Measurements from ENCODE around the gene LHFPL2.

GRCh38 chr5:78693339-78693738 lies 44.8 kb upstream of the LHFPL2 start:
- TF ChIP-seq CTCF (IDR thresholded peaks at IDR 0.05 in 8 of 11, conservative IDR thresholded peaks at IDR 0.05 in 3 of 11): no peak
- TF ChIP-seq POLR2A (IDR thresholded peaks at IDR 0.05): no peak

All from spleen (tissue), 7 donors.